GM18499 (cell line): ENCODE measurements around the gene SPATA31A6.
"Not testable (repeated sequence)": the region's sequence is repeated elsewhere in the genome, so short reads cannot be mapped to it uniquely, and the experiment has no call there.

Experiments
- ATAC-seq: cut with Tn5 transposase; IDR thresholded peaks from one replicate; pipeline ENCODE4 v1.9.1; 2021; ENCODE audit warnings: moderate number of reproducible peaks; ENCODE audit not compliant: insufficient read depth, unreplicated experiment

The SPATA31A6 gene

DNA sequence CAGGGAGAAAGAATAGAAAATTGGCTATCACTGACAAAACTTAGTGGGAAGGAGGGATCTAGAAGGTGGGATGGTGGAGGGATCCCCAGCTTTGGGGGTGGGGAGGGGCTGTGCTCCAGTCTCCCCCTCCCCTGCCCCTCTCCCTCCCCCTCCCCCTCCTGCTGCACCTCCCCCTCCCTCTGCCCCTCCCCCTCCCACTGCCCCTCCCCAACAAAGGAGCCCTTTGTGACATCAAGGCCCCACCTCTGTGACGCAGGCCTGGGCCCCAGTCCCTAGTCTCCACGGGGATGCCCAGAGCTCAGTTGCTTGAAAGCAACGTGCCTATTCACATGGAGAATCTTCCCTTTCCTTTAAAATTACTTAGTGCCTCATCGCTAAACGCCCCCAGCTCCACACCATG, at the start of gene SPATA31A6:
TSS of gene SPATA31A6 (plus strand) at position 301 of the 400 bp plus-strand sequence. CDS start at position 330, 29 bp downstream.
- not testable (repeated sequence) for ATAC-seq

DNA sequence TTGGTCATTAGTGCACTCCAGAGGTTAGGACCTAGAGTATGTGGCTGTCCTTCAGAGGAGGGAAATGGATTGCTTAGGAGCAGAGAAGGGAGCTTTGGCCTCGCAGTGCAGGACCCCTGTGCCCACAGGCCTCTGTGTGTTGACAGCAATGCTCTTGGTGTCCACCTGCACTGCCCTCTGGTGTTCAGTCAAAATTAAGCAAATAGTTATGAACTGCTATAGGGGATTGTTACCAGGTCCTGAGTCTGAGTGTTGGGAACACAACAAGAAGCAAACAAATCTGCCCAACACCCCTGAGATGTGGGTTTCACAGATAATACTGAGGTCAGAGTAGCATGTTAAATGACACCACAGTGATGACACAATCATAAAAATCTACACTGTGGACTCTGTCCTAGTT, 23.2 kb upstream of the SPATA31A6 start:
- not testable (repeated sequence) for ATAC-seq

DNA sequence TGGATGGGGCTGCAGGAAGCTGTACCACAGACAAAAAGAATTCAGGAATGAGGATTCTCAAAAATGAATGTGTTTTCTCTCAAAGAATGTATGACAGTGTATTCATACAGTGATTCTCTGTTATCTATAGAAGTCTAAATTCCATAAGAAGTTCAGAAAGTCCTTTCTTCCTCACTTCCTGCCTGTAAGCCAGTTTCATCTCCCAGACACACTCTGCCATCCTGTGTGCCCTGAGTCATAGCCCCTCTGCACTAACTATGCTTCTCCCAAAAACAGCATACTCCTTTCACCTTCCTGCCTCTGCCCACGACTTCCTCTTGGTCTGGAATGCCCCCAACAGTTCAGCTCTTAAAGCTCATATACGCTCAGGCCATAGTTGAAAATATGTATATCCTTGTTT, 36.4 kb downstream of the SPATA31A6 start:
- not testable (repeated sequence) for ATAC-seq

DNA sequence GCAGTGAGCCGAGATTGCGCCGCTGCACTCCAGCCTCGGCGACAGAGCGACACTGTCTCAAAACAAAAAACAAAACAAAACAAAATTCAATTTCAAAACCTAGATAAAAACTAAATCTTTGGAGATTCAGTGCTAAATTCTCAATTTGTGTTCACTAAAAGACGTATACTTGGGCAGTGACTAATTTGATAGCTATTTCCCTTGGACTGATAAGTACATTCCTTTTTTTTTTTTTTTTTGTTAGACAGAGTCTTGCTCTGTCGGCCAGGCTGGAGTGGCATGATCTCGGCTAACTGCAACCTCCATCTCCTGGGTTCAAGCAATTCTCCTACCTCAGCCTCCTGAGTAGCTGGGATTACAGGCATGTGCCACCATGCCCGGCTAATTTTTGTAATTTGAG, 39.8 kb downstream of the SPATA31A6 start:
- not testable (repeated sequence) for ATAC-seq

DNA sequence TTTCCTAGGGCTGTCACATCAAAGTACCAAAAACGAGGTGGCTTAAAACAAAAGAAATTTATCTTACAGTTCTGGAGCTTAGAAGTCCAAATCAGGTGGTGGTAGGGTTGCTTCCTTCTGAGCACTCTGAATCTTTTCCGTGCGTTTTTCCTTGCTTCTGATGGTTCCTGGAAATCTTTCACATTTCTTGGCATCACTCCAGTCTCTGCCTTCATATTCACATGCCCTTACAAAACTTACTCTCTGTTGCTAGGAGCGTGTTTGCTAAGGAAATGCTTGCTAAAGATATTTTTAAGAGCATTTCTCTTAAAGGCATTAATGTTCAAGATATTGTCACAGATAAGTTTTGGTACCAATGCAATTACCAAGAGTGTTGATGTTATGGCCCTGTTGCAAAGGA, 49.6 kb downstream of the SPATA31A6 start:
- not testable (repeated sequence) for ATAC-seq

DNA sequence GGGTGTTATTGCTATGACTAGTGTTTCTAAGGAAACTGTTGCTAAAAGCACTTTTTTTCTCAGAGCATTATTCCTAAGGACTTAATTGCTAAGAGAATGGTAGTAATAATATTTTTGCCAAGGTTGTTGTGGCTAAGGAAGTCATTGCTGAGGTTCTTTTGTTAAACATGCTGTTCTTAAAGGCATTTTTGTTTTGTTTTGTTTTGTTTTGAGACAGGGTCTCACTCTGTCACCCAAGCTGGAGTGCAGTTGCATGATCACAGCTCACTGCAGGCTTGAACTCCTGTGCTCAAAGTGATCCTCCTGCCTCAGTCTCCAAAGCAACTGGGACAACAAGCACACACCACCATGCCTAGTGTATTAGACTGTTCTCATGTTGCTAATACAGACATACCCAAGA, 51.2 kb downstream of the SPATA31A6 start:
- ATAC-seq = not testable (repeated sequence)

DNA sequence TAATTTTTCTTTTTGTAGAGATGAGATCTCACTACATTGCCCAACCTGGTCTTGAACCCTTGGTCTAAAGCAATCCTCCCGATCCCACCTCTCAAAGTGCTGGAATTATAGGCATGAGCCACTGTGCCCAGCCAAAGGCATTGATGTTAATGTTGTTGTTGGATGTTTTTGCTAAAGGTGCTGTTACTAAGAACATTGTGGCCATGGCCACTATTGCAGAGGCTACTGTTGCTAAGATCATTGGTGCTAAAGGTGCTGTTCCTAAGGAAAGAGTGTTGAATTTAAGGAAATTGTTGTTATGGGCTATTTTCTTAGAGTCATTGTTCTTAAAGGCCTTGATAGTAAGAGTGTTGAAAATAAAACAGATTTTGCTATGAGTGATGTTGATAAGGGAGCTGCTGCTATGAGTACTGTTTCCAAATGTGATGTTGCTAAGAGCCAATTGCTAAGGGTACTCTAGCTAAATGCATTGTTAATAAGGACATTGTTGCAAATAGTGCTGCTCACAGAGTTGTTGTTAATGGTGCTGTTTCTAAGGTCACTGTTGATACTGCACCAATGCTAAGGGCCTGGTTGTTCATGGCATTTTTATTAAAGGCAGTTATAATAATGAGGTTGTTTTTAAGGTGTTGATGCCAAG, 52.0 kb downstream of the SPATA31A6 start:
- not testable (repeated sequence) for ATAC-seq

DNA sequence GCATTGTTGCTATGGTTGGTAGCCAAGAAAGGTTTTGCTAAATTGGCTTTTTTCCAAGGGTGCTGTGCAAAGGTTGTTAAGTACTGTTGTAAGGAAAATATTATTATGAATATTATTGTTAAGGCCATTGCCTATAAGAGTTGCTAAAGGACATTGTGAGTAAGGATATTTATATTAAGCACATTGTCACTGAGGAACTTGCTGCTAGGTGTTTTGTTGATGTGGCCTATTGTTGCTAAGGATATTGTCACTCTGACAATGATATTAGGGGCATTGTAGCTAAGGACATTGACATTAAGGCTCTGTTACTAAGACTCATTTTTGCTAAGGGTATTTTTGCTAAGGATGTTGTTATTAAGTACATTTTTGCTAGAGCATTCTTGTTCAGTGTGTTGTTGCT, 52.6 kb downstream of the SPATA31A6 start:
- ATAC-seq = not testable (repeated sequence)

DNA sequence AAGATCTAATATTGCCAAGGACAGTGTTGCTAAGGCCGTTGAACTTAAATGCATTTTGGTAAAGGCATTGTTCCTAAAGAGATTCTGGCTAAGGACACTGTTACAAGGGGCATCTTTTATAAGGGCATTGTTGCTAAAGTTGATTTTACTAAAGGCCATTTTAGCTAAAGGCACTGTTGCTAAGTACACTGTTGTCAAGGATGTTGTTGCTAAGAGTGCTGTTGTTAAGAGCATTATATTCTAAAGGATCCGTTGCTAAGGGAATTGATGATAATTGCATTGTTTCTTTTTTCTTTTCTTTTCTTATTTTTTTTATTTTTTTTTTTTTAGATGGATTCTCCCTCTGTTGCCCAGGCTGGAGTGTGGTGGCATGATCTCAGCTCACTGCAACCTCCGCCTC, 53.9 kb downstream of the SPATA31A6 start:
- not testable (repeated sequence) for ATAC-seq

DNA sequence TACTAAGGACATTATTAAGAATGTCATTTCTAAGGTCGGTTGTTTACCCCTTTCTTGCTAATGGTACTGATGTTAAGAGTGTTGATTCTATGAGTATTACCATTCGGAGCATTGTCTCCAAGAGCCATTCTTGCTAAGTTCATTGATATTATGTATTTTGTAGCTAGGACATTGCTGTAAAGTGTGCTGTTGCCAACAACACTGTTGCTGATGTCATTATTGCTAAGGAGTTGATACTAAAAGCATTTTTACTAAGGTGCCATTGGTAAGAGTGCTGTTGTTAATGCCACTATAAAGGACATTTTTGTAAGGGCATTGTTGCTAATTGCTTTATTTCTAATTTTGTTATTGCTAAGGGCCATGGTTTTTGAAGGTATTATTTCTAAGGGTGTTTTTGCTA, 55.4 kb downstream of the SPATA31A6 start:
- not testable (repeated sequence) for ATAC-seq
